Muscle layer of colon (tissue), 2 donors: ENCODE results near the gene EID3.

Source experiments
- H3K27ac ChIP-seq: one replicate; pipeline ENCODE4 v1.7.0; 2013; ENCODE audit warnings: low read depth, mild to moderate bottlenecking, low read length, moderate library complexity
- H3K27me3 ChIP-seq, 2 donors: one replicate each; pipeline ENCODE4 v1.7.0; 2013; ENCODE audit warnings: low read length in 2 of 2, mild to moderate bottlenecking in 2 of 2; ENCODE audit not compliant: insufficient read depth in 2 of 2, control insufficient read depth in 1 of 2
- H3K36me3 ChIP-seq: one replicate; pipeline ENCODE4 v1.7.0; 2013; ENCODE audit warnings: mild to moderate bottlenecking, low read length; ENCODE audit not compliant: insufficient read depth
- H3K4me1 ChIP-seq: one replicate; pipeline ENCODE4 v1.7.0; 2013; ENCODE audit warnings: mild to moderate bottlenecking, low read length; ENCODE audit not compliant: insufficient read depth
- H3K4me3 ChIP-seq, 2 donors: one replicate each; pipeline ENCODE4 v1.7.0; 2013; ENCODE audit warnings: low read length in 2 of 2, low read depth in 1 of 2, mild to moderate bottlenecking in 1 of 2, moderate library complexity in 1 of 2
- H3K9ac ChIP-seq: one replicate; pipeline ENCODE4 v1.7.0; 2013; ENCODE audit warnings: low read length
- H3K9me3 ChIP-seq: one replicate; pipeline ENCODE4 v1.7.0; 2013; ENCODE audit warnings: mild to moderate bottlenecking, low read length
- donor health status: abdominal sarcoma.
- donor health status: Adenocarcinoma of cecum.

EID3 gene

GRCh38 chr12:104344682-104345081 lies 41.1 kb downstream of the EID3 start:
- peaks cover 17% of the 10 kb centered on the region for H3K4me1 ChIP-seq

DNA sequence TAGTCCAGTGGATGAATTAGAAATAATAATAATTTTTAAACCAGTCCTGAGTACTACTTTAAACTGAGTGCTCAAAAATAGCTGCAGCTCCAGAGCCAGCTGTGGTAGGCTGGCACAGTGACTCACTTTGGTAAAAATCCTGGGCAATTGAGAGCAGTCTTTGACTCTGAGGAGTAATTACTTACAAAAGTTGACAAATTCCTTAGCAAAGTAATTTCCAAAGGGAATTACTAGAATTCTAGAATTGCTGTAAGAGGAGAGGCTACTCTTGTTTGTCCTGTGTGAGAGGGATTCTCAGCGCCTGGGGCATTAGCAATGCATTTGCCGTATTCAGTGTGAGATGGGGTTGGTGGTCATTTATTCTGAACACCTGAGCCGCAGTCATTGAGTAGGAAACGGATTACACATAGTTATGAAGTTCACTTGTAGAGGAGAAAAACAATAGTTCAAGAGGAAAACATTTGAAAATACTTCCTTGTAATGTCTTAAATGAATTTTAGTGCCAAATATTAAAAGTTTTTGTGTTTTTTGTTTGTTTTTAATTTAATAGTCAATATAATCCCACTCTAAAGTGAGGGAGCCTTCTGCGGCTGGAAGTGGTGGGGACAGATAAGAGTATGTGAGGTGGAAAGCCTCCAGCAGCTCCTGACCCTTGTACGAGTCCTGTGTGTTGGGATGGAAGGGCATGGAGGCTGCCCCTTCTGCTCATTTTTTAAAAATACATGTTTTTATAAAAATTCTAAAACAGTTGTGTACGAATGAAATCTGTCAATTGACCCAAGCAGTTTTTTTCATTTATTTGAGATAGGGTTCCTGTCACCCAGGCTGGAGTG lies 41.9 kb downstream of the EID3 start:
- Histone ChIP-seq H3K4me1 (peaks cover 10% of the 10 kb centered on the region), H3K27me3 (no peaks in the 10 kb centered on the region), H3K36me3 (peaks cover 50% of the 10 kb centered on the region), H3K27ac (no peak overlapping the region), H3K9me3 (no peaks in the 10 kb centered on the region), H3K4me3 (no peak overlapping the region), H3K9ac (no peak overlapping the region)

More at GRCh38 chr12:104344682-104345081, 41.1 kb downstream of the EID3 start:
- no peaks in the 10 kb centered on the region for H3K27me3 ChIP-seq
- H3K9me3 ChIP-seq = no peaks in the 10 kb centered on the region
- H3K27ac ChIP-seq = no peak overlapping the region
- no peak overlapping the region for H3K9ac ChIP-seq
- H3K4me3 ChIP-seq = no peak overlapping the region
- H3K36me3 ChIP-seq = peaks cover 54% of the 10 kb centered on the region

DNA sequence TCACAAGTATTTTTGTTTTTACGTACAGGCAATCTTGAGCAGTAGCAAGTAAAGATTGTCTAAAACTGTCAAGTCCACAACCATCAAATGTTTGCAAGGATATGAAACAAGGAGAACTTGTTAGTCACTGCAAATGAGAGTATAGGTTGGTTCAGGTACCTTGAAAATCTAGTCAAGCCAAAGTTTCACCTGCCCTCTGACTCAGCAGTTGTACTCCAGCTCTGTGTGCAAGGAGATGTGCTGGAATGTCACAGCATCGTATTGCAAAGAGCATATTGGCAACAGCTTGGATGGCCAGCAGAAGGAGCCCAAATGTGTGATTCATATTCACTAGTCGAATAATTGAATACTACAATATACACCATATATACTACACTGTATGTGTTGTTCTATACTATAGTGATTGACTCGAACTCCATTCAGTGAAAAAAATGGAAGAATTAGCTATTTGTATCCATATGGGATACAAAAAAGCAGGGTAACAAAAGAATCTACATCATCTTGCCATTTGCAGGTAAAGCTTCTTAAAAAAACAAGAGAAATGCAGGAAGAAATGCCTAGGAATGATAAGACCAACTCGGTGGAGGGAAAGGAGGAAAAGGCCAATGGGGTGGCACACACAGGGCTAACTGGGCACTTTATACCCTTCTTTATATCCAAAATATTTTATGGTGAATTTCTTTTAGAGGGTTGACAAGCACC lies 44.0 kb downstream of the EID3 start:
- H3K27ac ChIP-seq = no peak overlapping the region
- H3K4me1 ChIP-seq = no peaks in the 10 kb centered on the region
- no peak overlapping the region for H3K4me3 ChIP-seq
- H3K27me3 ChIP-seq = no peaks in the 10 kb centered on the region
- H3K9ac ChIP-seq = no peak overlapping the region
- H3K9me3 ChIP-seq = no peaks in the 10 kb centered on the region
- peaks cover 40% of the 10 kb centered on the region for H3K36me3 ChIP-seq

DNA sequence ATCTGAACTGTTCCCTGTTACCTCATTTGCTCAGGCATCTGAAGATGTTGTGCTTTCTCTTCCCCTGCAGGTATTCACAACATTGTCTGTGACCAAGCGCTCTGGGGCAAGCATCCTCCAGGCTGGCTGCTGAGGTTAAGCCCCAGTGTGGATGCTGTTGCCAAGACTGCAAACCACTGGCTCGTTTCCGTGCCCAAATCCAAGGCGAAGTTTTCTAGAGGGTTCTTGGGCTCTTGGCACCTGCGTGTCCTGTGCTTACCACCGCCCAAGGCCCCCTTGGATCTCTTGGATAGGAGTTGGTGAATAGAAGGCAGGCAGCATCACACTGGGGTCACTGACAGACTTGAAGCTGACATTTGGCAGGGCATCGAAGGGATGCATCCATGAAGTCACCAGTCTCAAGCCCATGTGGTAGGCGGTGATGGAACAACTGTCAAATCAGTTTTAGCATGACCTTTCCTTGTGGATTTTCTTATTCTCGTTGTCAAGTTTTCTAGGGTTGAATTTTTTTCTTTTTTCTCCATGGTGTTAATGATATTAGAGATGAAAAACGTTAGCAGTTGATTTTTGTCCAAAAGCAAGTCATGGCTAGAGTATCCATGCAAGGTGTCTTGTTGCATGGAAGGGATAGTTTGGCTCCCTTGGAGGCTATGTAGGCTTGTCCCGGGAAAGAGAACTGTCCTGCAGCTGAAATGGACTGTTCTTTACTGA lies 44.9 kb downstream of the EID3 start:
- Histone ChIP-seq H3K9ac (no peak overlapping the region), H3K27ac (no peak overlapping the region), H3K27me3 (no peaks in the 10 kb centered on the region), H3K4me1 (no peaks in the 10 kb centered on the region), H3K4me3 (no peak overlapping the region), H3K9me3 (no peaks in the 10 kb centered on the region), H3K36me3 (peaks cover 32% of the 10 kb centered on the region)

DNA sequence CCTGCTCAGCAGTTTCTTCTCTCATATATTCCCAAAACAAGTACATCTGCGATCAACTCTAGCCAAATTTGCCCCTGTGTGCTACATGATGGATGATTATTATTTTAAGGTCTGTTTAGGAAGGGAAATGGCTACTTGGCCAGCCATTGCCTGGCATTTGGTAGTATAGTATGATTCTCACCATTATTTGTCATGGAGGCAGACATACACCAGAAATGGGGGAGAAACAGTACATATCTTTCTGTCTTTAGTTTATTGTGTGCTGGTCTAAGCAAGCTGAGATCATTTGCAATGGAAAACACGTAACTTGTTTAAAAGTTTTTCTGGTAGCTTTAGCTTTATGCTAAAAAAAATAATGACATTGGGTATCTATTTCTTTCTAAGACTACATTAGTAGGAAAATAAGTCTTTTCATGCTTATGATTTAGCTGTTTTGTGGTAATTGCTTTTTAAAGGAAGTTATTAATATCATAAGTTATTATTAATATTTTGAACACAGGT lies 45.5 kb downstream of the EID3 start:
- Histone ChIP-seq H3K9me3 (no peaks in the 10 kb centered on the region), H3K27me3 (no peaks in the 10 kb centered on the region), H3K27ac (no peak overlapping the region), H3K36me3 (peaks cover 32% of the 10 kb centered on the region), H3K9ac (no peak overlapping the region), H3K4me1 (no peaks in the 10 kb centered on the region), H3K4me3 (no peak overlapping the region)

- H3K4me3 ChIP-seq = no peak overlapping the region
- H3K27ac ChIP-seq = no peak overlapping the region
- no peak overlapping the region for H3K9ac ChIP-seq
- no peaks in the 10 kb centered on the region for H3K27me3 ChIP-seq
- H3K36me3 ChIP-seq = peaks cover 32% of the 10 kb centered on the region
- no peaks in the 10 kb centered on the region for H3K9me3 ChIP-seq
- H3K4me1 ChIP-seq = no peaks in the 10 kb centered on the region
These were observed 46.9 kb downstream of the EID3 start for GRCh38 chr12:104350211-104351056.

- Histone ChIP-seq H3K4me3 (no peak overlapping the region), H3K27ac (no peak overlapping the region), H3K9ac (no peak overlapping the region), H3K9me3 (no peaks in the 10 kb centered on the region), H3K27me3 (no peaks in the 10 kb centered on the region), H3K36me3 (peaks cover 32% of the 10 kb centered on the region), H3K4me1 (no peaks in the 10 kb centered on the region)
These were observed 47.8 kb downstream of the EID3 start for GRCh38 chr12:104351057-104351983.

DNA sequence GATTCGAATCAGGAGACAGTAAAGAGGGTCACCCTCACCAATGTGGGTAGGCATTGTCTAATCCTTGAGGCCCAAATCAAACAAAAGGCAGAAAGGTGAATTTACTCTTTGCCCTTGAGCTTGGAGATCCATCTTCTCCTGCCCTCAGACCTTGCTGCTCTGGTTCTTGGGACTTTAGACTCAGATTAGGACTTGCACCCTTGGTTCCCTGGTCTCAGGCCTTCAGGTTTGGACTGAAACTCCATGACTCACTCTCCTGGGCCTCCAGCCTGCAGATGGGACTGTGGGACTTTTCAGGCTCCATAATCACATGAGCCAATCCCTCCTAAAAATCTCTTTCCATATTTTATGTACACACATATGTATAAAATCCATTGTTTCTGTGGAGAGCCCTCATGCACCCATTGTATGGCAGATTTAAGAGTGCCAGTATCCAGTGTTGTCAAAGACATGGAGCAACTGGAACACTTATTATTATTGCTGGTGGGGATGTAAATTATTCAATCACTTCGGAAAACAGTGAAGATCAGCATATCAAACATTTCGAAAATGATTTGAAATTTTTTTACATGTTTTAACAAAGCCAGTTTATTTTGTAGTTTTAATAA lies 48.7 kb downstream of the EID3 start:
- no peak overlapping the region for H3K4me3 ChIP-seq
- no peaks in the 10 kb centered on the region for H3K4me1 ChIP-seq
- no peaks in the 10 kb centered on the region for H3K27me3 ChIP-seq
- no peak overlapping the region for H3K9ac ChIP-seq
- H3K9me3 ChIP-seq = no peaks in the 10 kb centered on the region
- H3K36me3 ChIP-seq = peaks cover 31% of the 10 kb centered on the region
- H3K27ac ChIP-seq = no peak overlapping the region

DNA sequence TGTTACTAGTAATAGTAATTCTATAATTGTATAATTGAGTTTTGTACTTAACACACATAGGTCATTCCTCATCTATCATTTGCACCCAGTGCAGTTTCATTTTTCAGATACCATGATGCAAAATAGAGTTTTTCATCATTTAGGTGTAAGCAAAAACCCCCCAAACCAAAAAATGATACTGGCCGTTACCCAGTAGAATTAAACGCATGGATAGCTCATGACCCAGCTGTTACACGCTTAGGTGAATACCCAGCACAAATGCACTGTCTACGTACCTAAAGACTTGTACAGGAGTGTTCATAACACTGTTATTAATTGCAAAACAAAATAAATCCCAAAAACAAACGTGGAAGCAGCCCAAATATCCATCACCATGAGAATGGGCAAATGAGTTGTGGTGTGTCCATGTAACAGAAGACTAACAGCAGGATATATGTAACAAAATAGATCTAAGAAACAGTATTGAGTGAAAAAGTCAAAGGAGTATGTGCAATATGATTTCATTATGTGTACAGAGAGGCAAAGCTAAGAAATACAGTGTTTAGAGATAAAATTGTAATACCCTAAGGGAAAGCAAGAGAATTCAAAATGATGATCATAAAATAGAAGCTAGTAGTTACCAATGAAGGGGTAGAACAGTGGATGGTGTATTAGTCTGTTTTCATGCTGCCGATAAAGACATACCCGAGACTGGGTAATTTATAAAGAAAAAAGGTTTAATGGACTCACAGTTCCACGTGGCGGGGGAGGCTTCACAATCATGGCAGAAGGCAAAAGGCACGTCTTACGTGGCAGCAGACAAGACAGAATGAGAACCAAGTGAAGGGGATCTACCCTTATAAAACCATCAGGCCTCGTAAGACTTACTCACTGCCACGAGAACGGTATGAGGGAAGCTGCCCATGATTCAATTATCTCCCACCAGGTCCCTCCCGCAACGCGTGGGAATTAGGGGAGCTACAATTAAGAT lies 49.8 kb downstream of the EID3 start:
- Histone ChIP-seq H3K27me3 (no peaks in the 10 kb centered on the region), H3K4me1 (no peaks in the 10 kb centered on the region), H3K4me3 (no peak overlapping the region), H3K27ac (no peak overlapping the region), H3K9ac (no peak overlapping the region), H3K36me3 (peaks cover 22% of the 10 kb centered on the region), H3K9me3 (no peaks in the 10 kb centered on the region)
